PFSK-1 (cell line): Measurements from ENCODE around the gene MAP3K19.

Experiments
- FOXP2 ChIP-seq: optimal IDR thresholded peaks from 2 replicates; pipeline ENCODE3; 2011; ENCODE audit warnings: borderline replicate concordance, control low read depth, inconsistent platforms; ENCODE audit not compliant: insufficient read depth; ENCODE audit errors: extremely low read length, extremely low read depth
- POLR2AphosphoS5 ChIP-seq: IDR thresholded peaks from 2 replicates; pipeline ENCODE4 v1.6.1; 2012; ENCODE audit warnings: low read depth, mild to moderate bottlenecking, control low read depth, low read length, moderate library complexity
- REST ChIP-seq, 2 experiments: IDR thresholded peaks; 2 replicates each; pipeline versions ENCODE4 v1.6.1 to v1.8.0; 2011 to 2012; ENCODE audit warnings: low read depth in 2 of 2, low read length in 2 of 2, control low read depth in 1 of 2, inconsistent platforms in 1 of 2, mild to moderate bottlenecking in 1 of 2, moderate library complexity in 1 of 2; ENCODE audit not compliant: insufficient read depth in 1 of 2
- SIN3A ChIP-seq: IDR thresholded peaks from 2 replicates; pipeline ENCODE4 v1.6.1; 2012; ENCODE audit warnings: mild to moderate bottlenecking, low read length, moderate library complexity, borderline replicate concordance; ENCODE audit not compliant: insufficient read depth
- TAF1 ChIP-seq: IDR thresholded peaks from 2 replicates; pipeline ENCODE4 v1.6.1; 2012; ENCODE audit warnings: low read length, control low read depth, borderline replicate concordance; ENCODE audit not compliant: insufficient read depth

- TF ChIP-seq REST (IDR thresholded peaks at IDR 0.05; ENCODE audit: insufficient read depth in 1 of 2, low read depth in 2 of 2, low read length in 2 of 2) (no peak), TAF1 (no peak), POLR2AphosphoS5 (no peak), SIN3A (no peak), FOXP2 (no peak)
Observed at GRCh38 chr2:135096665-135097446, 49.6 kb upstream of the MAP3K19 start.
